HFFc6 (cell line): ENCODE measurements around the gene TSC22D2. TPM values are rescaled to one million over a fixed set of nuclear protein-coding genes. Genes with fewer than 3 reads are reported as not detected.

Experiments used
- DNase-seq: peaks from one replicate; pipeline ENCODE4 v3.0.0-alpha.2; 2018
- H3K27ac Mint-ChIP-seq: 2 replicates; pipeline ENCODE4 v1.8.0; 2020; ENCODE audit warnings: mild to moderate bottlenecking, mixed read lengths
- H3K27me3 Mint-ChIP-seq: 2 replicates; pipeline ENCODE4 v1.8.0; 2021; ENCODE audit warnings: mild to moderate bottlenecking, moderate library complexity, mixed read lengths; ENCODE audit not compliant: insufficient read depth
- H3K36me3 Mint-ChIP-seq: 2 replicates; pipeline ENCODE4 v1.8.0; 2021; ENCODE audit warnings: low read depth, mixed read lengths
- H3K4me1 Mint-ChIP-seq: 2 replicates; pipeline ENCODE4 v1.8.0; 2020; ENCODE audit warnings: low read depth, mixed read lengths
- H3K4me3 Mint-ChIP-seq: 2 replicates; pipeline ENCODE4 v1.8.0; 2020; ENCODE audit warnings: mild to moderate bottlenecking, moderate library complexity, mixed read lengths
- H3K9me3 Mint-ChIP-seq: 2 replicates; pipeline ENCODE4 v1.8.0; 2020; ENCODE audit warnings: mild to moderate bottlenecking, mixed read lengths
- CTCF ChIP-seq: fragments of 200-600 bp; sonication (generic); IDR thresholded peaks from 2 replicates; pipeline ENCODE4 v1.5.0; 2021; ENCODE audit warnings: antibody characterized with exemption, mild to moderate bottlenecking
- total RNA-seq, 6 experiments: library from RNA; stranded (reverse); fragmentation: NEBNext Ultra II Directional; extraction: Animal tissue kit (Norgen Biotek cat#: 25700); gene quantifications; 2 replicates in 1 of 6; 3 replicates in 5 of 6; pipeline ENCODE4 v1.2.3, GENCODE V29; 2021

Gene TSC22D2
- total RNA-seq, 6 experiments from 2014 or later: 56.8 to 81.2 (median 63.0) TPM

GRCh38 chr3:150404023-150404422 is 4.1 kb upstream of the TSC22D2 start:
- Mint-ChIP-seq H3K27me3 (peaks cover 3% of the 10 kb centered on the region), H3K36me3 (peaks cover 6% of the 10 kb centered on the region), H3K4me1 (peaks cover 31% of the 10 kb centered on the region), H3K4me3 (no peak overlapping the region), H3K27ac (no peak overlapping the region), H3K9me3 (no peaks in the 10 kb centered on the region)
- TF ChIP-seq CTCF: no peak
- no peak for DNase-seq

- Mint-ChIP-seq H3K9me3 (peaks cover under 1% of the 10 kb centered on the region; the same call in 1 of the 2 replicates), H3K36me3 (peaks cover 31% of the 10 kb centered on the region), H3K27ac (peak overlapping the region; percentile 98), H3K4me3 (peak overlapping the region; percentile 93), H3K27me3 (peaks cover 10% of the 10 kb centered on the region), H3K4me1 (peaks cover 27% of the 10 kb centered on the region)
- no peak for TF ChIP-seq CTCF
- DNase-seq: peak; percentile 56
Observed at GRCh38 chr3:150407051-150407807, 869 bp upstream of the TSC22D2 start.

GRCh38 chr3:150407808-150408220 is 284 bp upstream of the TSC22D2 start:
- Mint-ChIP-seq H3K4me1 (peaks cover 27% of the 10 kb centered on the region), H3K9me3 (peaks cover 3% of the 10 kb centered on the region; the same call in 1 of the 2 replicates), H3K36me3 (peaks cover 37% of the 10 kb centered on the region), H3K4me3 (peak overlapping the region; percentile 93), H3K27ac (peak overlapping the region; percentile 98), H3K27me3 (peaks cover 12% of the 10 kb centered on the region)
- no peak for DNase-seq
- TF ChIP-seq CTCF: no peak

GRCh38 chr3:150409125-150409511 is 1.0 kb downstream of the TSC22D2 start:
- peaks cover 49% of the 10 kb centered on the region for H3K36me3 Mint-ChIP-seq
- H3K4me1 Mint-ChIP-seq: peaks cover 21% of the 10 kb centered on the region
- peaks cover 12% of the 10 kb centered on the region for H3K27me3 Mint-ChIP-seq
- H3K4me3 Mint-ChIP-seq: peak overlapping the region; percentile 93
- peaks cover 3% of the 10 kb centered on the region; the same call in 1 of the 2 replicates for H3K9me3 Mint-ChIP-seq
- no peak for TF ChIP-seq CTCF
- H3K27ac Mint-ChIP-seq: peak overlapping the region; percentile 98
- DNase-seq: no peak

- peak overlapping the region; percentile 93 for H3K4me3 Mint-ChIP-seq
- H3K36me3 Mint-ChIP-seq: peaks cover 52% of the 10 kb centered on the region
- peak overlapping the region; percentile 98 for H3K27ac Mint-ChIP-seq
- peak; percentile 57 for DNase-seq
- H3K4me1 Mint-ChIP-seq: peaks cover 23% of the 10 kb centered on the region
- peak; percentile 73 for TF ChIP-seq CTCF
- peaks cover 12% of the 10 kb centered on the region for H3K27me3 Mint-ChIP-seq
- H3K9me3 Mint-ChIP-seq: peaks cover 3% of the 10 kb centered on the region; the same call in 1 of the 2 replicates
Observed at GRCh38 chr3:150409512-150410310, 1.6 kb downstream of the TSC22D2 start.
